Lung (tissue), 12 donors: Measurements from ENCODE around the gene TBX2. TPM values are rescaled to one million over a fixed set of nuclear protein-coding genes. Genes with fewer than 3 reads are reported as not detected.

Experiments used
- ATAC-seq: fragments of 200-7000 bp; cut with Tn5 transposase; one replicate; pipeline ENCODE4 v1.9.1; 2020; ENCODE audit warnings: moderate number of reproducible peaks; ENCODE audit not compliant: insufficient read depth, low FRiP score
- DNase-seq, 3 donors: peaks; one replicate each; pipeline ENCODE4 v3.0.0-alpha.2; 2013 to 2017
- H3K27ac ChIP-seq, 2 donors: one replicate each; pipeline ENCODE4 v1.5.1; 2013; ENCODE audit warnings: mild to moderate bottlenecking in 2 of 2, moderate library complexity in 2 of 2, control low read depth in 1 of 2, inconsistent platforms in 1 of 2, low read depth in 1 of 2, low read length in 1 of 2
- H3K27me3 ChIP-seq, 3 donors: one replicate each; pipeline ENCODE4 v1.5.1; 2013; ENCODE audit warnings: low read length in 2 of 3; ENCODE audit not compliant: control insufficient read depth in 3 of 3, insufficient read depth in 3 of 3
- H3K36me3 ChIP-seq, 4 donors: one replicate each; pipeline ENCODE4 v1.5.1; 2013; ENCODE audit warnings: low read length in 4 of 4, mild to moderate bottlenecking in 1 of 4, moderate library complexity in 1 of 4; ENCODE audit not compliant: control insufficient read depth in 4 of 4, insufficient read depth in 4 of 4
- H3K4me1 ChIP-seq, 5 donors: one replicate each; pipeline ENCODE4 v1.5.1; 2013; ENCODE audit warnings: low read length in 5 of 5, mild to moderate bottlenecking in 2 of 5, moderate library complexity in 1 of 5; ENCODE audit not compliant: control insufficient read depth in 5 of 5, insufficient read depth in 5 of 5
- H3K4me3 ChIP-seq: one replicate; pipeline ENCODE4 v1.5.1; 2013; ENCODE audit warnings: mild to moderate bottlenecking, control low read depth, moderate library complexity
- H3K9ac ChIP-seq, 2 donors: one replicate each; pipeline ENCODE4 v1.5.1; 2013; ENCODE audit warnings: low read length in 2 of 2, control low read depth in 1 of 2; ENCODE audit not compliant: insufficient read depth in 1 of 2
- H3K9me3 ChIP-seq, 4 donors: one replicate each; pipeline ENCODE4 v1.5.1; 2013; ENCODE audit warnings: low read length in 3 of 4, mild to moderate bottlenecking in 1 of 4, moderate library complexity in 1 of 4; ENCODE audit not compliant: control insufficient read depth in 4 of 4, insufficient read depth in 3 of 4
- CTCF ChIP-seq: IDR thresholded peaks from 2 replicates; pipeline ENCODE4 v1.5.1; 2012; ENCODE audit warnings: mild to moderate bottlenecking; ENCODE audit errors: control extremely low read depth, extremely low read depth
- WGBS, 2 donors: extraction: QIAGEN DNeasy Blood & Tissue Kit; methylation state at CpG; one replicate each; pipeline ENCODE4 v1.1.7; 2013; 5-methylcytosine and 5-hydroxymethylcytosine counted together
- polyA plus RNA-seq, 2 donors: library from polyadenylated mRNA; stranded (reverse); fragments of 200-250 nt; gene quantifications; one replicate each; pipeline ENCODE4 v1.2.1, GENCODE V29; 2013
- total RNA-seq, 2 donors: library from RNA; depleted of rRNA in 1 of 2; stranded (reverse); fragments of >200 nt in 1 of 2; gene quantifications; one replicate each; pipeline ENCODE4 v1.2.1, GENCODE V29; 2014 to 2021
- donor health status: control.
- donor health status: control.
- donor health status: Bipolar disorder and iron deficiency.
- donor health status: healthy.
- donor health status: DM: yes; HTN: yes; CAD: no.

The TBX2 gene
- total and polyA plus RNA-seq, 4 donors, result 44.5 to 155 (median 79.2) TPM

GRCh38 chr17:61393904-61394629, 5.6 kb upstream of the TBX2 start:
- Histone ChIP-seq H3K36me3 (peaks cover 0 to 17% (median 1%) of the 10 kb centered on the region in 4 donors), H3K9ac (peak overlapping the region in 1 of 2 donors; percentile 79), H3K4me1 (peaks cover 0 to 43% (median 8%) of the 10 kb centered on the region in 5 donors), H3K27ac (peak overlapping the region in 1 of 2 donors; percentile 46), H3K9me3 (peaks cover 0 to 2% (median 0%) of the 10 kb centered on the region in 4 donors), H3K4me3 (no peak overlapping the region), H3K27me3 (peaks cover 0 to 20% (median 0%) of the 10 kb centered on the region in 3 donors)
- no peak for TF ChIP-seq CTCF
- ATAC-seq, result no peak
- peak in 2 of 3 donors; percentile 40 to 42 for DNase-seq
- WGBS, 2 donors, result 82 to 89% methylated on average over 7 of the region's 7 CpGs

DNA sequence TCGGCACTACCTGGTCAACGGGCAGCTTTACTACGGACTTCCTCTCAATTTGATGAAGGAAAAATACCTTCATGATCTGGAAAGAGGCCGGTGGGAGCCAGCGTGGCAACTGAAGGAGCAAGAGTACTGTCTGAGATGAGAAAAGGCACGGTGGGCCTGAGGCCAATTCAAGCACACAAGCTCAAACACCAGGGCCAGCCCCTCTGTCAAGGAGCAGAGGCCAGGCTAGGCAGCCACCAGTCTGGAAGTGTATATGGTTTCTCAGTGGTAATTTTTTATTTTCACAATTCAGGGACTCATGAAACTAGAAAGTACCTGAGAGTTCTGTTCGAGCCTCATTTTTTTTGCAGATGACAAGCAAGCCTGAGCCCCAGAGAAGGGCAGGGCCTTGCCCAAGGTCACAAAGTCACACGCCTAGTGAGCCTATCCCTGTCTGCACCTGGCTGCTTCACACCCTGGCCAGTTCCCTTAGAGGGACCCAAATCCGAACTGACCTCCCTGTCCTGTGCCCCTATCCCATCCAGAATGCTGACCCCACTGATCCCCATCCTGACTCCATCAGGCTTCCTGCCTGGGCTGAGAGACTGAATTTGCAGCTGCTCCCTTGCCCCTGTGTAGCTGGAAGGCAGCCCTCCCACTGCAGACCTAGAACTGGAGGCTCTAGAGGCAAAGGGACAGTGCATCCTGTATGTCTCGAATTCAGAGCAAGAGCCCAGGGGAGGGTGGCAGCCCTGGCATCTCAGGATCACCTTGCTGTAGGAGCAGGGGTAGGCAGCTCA, 4.8 kb upstream of the TBX2 start:
- H3K36me3 ChIP-seq, result peaks cover 0 to 17% (median 1%) of the 10 kb centered on the region in 4 donors
- peak overlapping the region in 1 of 2 donors; percentile 79 for H3K9ac ChIP-seq
- WGBS, 2 donors, result 75 to 81% methylated on average over 10 of the region's 10 CpGs
- peak overlapping the region in 1 of 2 donors; percentile 93 for H3K27ac ChIP-seq
- H3K4me3 ChIP-seq, result no peak overlapping the region
- ATAC-seq (no peak), DNase-seq (peak in 2 of 3 donors; percentile 44 to 63)
- H3K9me3 ChIP-seq, result peaks cover 0 to 2% (median 0%) of the 10 kb centered on the region in 4 donors
- peaks cover 0 to 20% (median 0%) of the 10 kb centered on the region in 3 donors for H3K27me3 ChIP-seq
- peaks cover 0 to 37% (median 8%) of the 10 kb centered on the region in 5 donors for H3K4me1 ChIP-seq
- TF ChIP-seq CTCF, result no peak

GRCh38 chr17:61395409-61395982, 4.1 kb upstream of the TBX2 start:
- H3K4me3 ChIP-seq, result peak overlapping the region; percentile 33
- ATAC-seq, result no peak
- peaks cover 0 to 17% (median 1%) of the 10 kb centered on the region in 4 donors for H3K36me3 ChIP-seq
- peaks cover 0 to 2% (median 0%) of the 10 kb centered on the region in 4 donors for H3K9me3 ChIP-seq
- peak; percentile 35 to 50 (median 37) for DNase-seq
- no peak for TF ChIP-seq CTCF
- 44 to 53% methylated on average over 24 to 38 of the region's 38 CpGs for WGBS, 2 donors
- peak overlapping the region in 1 of 2 donors; percentile 79 for H3K9ac ChIP-seq
- H3K27ac ChIP-seq, result peak overlapping the region in 1 of 2 donors; percentile 93
- H3K27me3 ChIP-seq, result peaks cover 0 to 20% (median 0%) of the 10 kb centered on the region in 3 donors
- H3K4me1 ChIP-seq, result peaks cover 0 to 30% (median 8%) of the 10 kb centered on the region in 5 donors
